Effector CD8-positive, alpha-beta T cell (primary cell): ENCODE data around the gene SPDYA.
A peak's percentile ranks its signal among the peaks of the same experiment; 100 is the strongest.

Experiments used
- DNase-seq: peaks from one replicate; lab custom pipeline; 2025; lab: John Stamatoyannopoulos, UW

SPDYA gene

DNA sequence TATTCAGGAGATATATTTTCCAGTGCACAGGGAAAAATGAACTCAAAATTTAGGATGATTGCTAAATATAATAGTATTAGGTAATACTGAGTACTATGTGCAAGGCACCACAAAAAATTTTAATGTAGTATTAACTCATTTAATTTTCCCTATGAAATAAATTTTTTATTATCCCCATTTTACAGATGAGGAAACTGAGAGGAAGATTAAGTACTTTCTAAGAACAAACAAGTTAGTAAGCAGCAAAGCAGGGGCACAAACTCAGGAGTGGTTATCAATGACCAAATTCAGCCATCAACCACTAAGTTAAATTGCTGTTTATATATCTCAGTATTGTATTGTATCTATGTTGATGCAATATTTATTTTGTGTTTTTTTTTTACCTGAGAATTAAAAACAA, 14.2 kb downstream of the SPDYA start:
- DNase-seq: no peak

DNA sequence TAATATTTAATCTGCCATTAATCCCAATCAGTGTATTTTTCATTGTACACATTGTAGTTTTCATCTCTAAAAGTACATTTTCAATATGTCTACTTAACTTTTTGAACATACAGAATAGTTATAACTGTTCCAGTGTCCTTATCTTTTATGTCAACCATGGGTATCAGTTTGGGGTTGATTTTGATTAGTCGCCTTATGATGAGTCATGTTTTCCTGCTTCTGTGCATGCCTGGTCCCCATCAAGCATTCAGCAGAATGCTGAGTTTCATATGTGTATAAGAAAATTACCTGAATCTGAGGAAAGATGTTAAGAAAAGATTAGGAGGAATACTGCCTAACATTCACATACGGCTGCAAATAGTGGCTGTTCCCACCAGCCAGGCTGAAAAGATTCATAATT, 17.7 kb downstream of the SPDYA start:
- DNase-seq: no peak

DNA sequence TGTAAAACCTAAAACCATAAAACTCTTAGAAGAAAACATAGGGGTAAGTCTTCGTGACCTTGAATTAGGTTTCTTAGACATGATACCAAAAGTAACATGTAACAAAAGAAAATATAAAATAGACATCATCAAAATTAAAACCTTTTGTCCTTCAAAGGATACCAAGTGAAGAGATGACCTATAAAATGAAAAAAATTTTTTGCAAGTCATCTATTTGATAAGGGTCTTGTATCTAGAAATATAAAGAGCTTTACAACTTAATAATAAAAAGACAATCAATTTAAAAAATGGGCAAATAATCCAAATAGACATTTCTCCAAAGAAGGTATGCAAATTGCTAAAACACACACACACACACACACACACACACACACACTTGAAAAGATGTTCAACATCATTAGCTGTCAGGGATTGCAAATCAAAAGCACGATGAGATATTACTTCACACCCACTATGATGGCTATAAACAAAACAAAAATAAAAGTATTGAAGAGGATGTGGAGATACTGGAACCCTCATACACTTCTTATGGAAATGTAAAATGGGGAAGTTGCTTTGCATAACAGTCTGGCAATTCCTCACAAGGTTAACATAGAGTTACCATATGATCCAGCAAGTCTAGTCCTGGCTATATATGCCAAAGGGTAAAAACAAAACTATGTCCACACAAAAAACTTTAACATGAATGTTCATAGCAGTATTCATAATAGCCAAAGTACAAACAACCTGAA, 23.3 kb downstream of the SPDYA start:
- no peak for DNase-seq

DNA sequence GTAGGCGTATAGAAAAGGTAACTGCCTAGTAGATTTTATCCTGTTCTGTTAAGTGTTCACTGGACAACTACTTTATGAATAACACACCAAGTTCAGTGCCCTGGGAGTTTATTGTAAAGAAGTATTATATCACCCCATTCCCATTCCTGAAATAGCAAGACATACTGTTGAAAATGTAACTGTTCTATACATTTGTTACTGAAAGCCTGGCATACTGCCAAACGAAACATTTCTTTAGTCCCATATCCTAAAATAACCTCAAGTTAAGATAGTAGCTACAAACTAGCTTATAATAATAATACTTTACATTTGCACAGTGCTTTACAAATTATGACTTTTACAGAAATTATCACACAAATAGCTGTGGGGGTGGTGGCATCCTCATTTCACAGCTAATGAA, 25.1 kb downstream of the SPDYA start:
- DNase-seq: no peak

GRCh38 chr2:28838971-28839370, 28.3 kb downstream of the SPDYA start:
- DNase-seq: no peak

GRCh38 chr2:28842042-28842441, 31.4 kb downstream of the SPDYA start:
- no peak for DNase-seq

- DNase-seq: no peak
Measured at GRCh38 chr2:28855193-28855592, 44.6 kb downstream of the SPDYA start.

- no peak for DNase-seq
Measured at GRCh38 chr2:28855977-28856376, 45.3 kb downstream of the SPDYA start.

DNA sequence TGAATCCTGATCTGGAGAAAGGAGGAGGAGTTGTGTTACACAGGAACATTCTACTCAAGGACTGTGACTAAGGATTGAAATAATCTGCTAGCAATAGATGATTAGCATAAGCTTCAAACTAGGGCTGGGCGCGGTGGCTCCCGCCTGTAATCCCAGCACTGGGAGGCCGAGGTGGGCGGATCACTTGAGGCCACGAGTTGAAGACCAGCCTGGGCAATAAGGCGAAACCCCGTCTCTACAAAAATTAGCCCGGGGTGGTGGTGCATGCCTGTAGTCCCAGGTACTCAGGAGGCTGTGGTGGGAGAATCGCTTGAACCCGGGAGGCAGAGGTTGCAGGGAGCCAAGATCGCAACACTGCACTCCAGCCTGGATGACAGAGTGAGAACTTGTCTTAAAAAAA, 58.0 kb downstream of the SPDYA start:
- no peak for DNase-seq

GRCh38 chr2:28869494-28870145, 59.0 kb downstream of the SPDYA start:
- DNase-seq: no peak

DNA sequence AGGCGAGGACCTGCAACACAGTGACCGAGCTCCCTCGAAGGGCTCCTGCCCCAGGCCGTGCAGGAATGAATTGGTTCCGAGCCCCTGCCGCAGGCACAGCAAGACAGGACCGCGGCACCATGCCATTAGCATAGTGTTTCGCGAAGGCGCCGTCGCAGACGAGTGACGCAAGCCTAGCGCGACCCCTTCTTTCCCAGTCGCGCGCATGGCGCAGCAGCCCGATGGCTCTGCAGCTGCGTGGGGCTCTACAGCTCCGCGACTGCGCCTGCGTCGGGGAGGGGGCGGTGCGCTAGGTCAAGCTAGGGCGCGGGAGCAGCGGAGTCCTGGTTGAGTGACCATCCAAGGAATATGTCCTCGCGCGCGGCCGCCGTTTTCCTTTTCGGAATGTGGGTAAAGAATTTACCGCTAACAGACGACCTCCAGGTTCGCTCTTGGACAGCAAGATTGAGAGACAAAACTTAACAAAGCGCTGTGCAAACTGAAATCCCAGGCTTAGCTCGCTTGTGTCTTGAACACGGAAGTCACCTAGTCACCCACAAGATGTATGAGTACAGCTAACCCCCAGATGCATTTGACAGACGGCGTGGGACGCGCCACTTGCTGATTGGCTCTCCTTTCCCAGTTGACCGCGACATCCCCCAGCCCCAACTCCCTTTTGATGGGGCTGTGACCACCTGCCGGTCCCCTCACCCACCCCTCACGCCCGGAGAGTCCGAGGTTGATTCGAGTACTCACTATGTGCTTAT, 59.7 kb downstream of the SPDYA start, which contains the start of gene TRMT61B:
TRMT61B (minus strand) TSS at position 164 of the 746 bp plus-strand sequence; CDS start at position 132, 32 bp downstream.
- DNase-seq: peak; percentile 94

GRCh38 chr2:28871620-28872019, 61.0 kb downstream of the SPDYA start:
- no peak for DNase-seq

DNA sequence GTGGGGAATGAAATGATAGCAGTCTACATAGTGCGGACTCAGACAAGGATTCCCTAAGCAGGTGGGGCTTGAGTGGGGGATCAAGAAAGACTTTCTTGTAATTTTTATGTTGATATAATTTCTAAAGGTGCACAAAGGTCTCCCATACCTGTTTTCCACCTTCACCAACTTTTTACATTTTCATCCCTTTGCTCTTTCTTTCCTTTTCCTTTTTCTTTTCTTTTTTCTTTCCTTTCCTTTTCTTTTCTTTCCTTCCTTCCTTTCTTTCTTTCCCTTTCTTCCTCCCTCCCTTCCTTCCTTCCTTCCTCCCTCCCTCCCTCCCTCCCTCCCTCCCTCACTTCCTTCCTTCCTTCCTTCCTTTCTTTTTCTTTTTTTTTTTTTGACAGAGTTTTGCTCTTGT, 69.6 kb downstream of the SPDYA start:
- no peak for DNase-seq

GRCh38 chr2:28893488-28893887, 82.9 kb downstream of the SPDYA start:
- DNase-seq: no peak

DNA sequence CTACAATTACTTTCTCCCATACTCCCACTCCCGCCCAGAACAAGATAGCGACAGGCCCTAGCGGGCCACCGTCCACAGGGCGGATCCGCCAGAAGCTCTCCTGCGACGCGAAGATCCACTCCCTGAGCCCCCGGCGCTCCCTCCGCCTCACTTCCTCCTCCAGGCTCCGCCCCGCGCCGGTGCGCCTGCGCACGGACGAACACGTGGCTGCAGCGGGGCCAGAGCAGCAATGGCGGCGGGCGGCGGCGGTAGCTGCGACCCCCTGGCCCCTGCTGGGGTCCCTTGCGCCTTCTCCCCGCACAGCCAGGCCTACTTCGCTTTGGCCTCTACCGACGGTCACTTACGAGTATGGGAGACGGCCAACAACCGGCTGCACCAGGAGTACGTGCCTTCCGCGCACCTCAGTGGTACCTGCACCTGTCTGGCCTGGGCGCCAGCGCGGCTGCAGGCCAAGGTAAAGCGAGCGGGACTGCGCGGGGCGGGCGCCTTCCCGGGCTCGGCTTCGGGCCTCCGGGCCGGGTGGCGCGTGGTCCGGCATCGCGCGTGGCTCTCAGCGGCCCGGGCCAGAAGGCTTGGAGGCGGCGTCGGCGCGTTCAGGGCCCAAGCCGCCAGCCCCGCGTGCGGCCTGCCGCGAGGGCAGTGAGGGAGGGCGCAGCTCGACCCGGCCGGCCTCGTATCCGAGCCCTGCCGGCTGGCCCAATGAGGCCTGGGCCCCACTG, 84.0 kb downstream of the SPDYA start, which contains the start of gene WDR43:
WDR43 (plus strand) TSS at position 198 of the 719 bp plus-strand sequence; CDS start at position 230, 32 bp downstream.
- peak; percentile 97 for DNase-seq

- peak; percentile 16 for DNase-seq
Measured at GRCh38 chr2:28895189-28895893, 84.7 kb downstream of the SPDYA start.

GRCh38 chr2:28896906-28897305, 86.3 kb downstream of the SPDYA start:
- no peak for DNase-seq

- DNase-seq: no peak
Measured at GRCh38 chr2:28898048-28898447, 87.4 kb downstream of the SPDYA start.
